ENCODE results near the gene DCT.

The DCT gene

DNA sequence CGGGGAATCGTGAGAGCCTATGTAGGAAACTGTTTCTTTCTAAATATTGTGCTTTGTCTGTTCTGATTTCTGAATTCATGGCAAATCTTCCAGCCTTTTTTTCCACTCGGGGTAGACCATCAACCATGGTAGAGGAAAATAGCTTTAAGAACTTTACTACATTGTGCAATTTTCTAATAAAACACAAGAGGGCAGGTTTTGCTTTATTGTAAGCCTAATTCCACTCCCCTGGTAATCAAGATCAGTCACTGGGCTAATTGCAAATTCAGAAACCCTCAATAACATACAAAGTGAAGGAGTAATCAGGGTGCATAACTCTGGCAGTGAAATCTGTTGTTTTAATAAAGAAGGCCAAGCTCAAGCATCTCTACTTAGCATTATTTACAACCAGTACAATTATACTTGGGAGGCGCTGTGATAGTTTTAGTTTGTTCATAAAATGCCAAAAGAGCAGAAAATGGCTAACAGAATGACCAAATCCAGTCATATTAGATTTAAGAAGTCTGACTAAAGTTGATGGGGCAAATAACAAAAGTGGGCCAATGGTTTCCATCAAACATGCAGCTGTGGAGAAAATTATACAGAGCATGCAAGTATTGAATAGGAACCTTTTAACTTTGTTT, 43.8 kb downstream of the DCT start:
- H3K4me3 ChIP-seq (ENCODE audit: low read depth, low read length), result no peak overlapping the region
- in situ Hi-C loops (cut with HindIII; ENCODE audit: low sequenced_read_pairs), result no loop called here
- TF ChIP-seq, protein P1, sequence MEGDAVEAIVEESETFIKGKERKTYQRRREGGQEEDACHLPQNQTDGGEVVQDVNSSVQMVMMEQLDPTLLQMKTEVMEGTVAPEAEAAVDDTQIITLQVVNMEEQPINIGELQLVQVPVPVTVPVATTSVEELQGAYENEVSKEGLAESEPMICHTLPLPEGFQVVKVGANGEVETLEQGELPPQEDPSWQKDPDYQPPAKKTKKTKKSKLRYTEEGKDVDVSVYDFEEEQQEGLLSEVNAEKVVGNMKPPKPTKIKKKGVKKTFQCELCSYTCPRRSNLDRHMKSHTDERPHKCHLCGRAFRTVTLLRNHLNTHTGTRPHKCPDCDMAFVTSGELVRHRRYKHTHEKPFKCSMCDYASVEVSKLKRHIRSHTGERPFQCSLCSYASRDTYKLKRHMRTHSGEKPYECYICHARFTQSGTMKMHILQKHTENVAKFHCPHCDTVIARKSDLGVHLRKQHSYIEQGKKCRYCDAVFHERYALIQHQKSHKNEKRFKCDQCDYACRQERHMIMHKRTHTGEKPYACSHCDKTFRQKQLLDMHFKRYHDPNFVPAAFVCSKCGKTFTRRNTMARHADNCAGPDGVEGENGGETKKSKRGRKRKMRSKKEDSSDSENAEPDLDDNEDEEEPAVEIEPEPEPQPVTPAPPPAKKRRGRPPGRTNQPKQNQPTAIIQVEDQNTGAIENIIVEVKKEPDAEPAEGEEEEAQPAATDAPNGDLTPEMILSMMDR (IDR thresholded peaks at IDR 0.05; ENCODE audit: low read depth, low read length), result peak; percentile 50
- peak; percentile 67 for DNase-seq (ENCODE audit: low read depth, low spot score)

DNA sequence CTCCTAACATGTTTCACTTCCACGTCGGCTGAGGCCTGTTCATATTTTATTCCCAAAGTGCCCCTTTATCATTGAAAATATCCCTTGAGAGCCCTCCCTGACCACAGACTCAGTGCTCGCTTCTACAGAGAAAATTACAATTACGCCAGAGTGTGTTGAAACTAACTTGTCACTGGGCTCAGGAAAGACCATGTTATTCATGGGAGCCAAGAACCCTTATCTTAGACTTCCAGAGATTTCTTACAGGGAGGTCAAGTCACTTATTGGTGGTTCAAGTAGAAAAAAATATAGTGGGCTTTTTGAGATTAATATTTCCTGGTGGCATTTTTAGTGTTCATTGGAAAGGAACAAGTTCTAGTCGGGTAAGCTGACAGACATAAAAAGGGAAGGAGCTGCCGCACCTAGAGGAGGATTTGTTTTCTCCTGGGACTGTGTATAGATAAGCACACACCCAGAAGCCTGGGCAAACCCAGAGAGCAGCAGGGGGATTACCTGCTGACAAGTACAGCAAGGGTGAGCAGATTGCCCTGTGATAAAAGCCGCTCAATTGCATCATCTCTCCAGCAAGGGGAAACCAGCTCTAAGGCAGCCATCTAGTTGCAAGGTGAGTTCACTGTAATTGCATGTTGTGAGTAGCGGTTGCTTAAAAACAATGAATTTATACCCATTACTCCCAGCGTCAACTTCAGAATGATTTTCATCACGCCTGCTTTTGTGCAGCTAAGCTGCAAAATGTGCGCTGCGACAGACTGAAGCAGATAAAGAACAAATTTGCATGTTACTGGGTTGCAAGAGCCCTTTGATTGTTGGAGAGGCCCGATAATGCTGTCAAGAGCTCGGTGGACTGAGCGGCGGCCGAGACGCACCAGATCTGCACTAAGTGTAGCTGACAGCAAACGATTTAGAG, 46.2 kb downstream of the DCT start:
- no peak overlapping the region for H3K4me3 ChIP-seq (ENCODE audit: low read depth, low read length)
- in situ Hi-C loops (cut with HindIII; ENCODE audit: low sequenced_read_pairs), result no loop called here
- no peak for DNase-seq (ENCODE audit: low read depth, low spot score)
- TF ChIP-seq, protein P1 (IDR thresholded peaks at IDR 0.05; ENCODE audit: low read depth, low read length), result no peak

DNA sequence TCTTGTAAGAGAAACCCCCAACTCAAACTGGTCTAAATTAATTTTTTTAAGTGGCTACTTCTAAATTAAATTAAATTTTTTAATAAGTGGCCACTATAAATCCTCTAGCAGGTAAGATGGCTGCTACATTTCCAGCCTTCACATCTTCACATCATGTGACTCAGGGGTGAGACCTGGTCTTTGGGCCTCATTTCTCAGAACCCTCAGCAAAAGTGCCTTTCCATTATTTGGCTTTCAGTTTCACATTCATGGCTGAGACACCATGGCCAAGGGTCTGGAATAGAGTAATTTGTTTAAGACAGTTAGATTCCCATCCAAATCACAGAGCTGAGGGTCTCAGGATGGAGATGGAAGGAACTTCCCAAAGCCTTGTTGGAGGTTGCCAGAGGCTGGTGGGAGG, 47.5 kb downstream of the DCT start:
- in situ Hi-C loops (cut with HindIII; ENCODE audit: low sequenced_read_pairs), result no loop called here
- DNase-seq (ENCODE audit: low read depth, low spot score), result no peak

DNA sequence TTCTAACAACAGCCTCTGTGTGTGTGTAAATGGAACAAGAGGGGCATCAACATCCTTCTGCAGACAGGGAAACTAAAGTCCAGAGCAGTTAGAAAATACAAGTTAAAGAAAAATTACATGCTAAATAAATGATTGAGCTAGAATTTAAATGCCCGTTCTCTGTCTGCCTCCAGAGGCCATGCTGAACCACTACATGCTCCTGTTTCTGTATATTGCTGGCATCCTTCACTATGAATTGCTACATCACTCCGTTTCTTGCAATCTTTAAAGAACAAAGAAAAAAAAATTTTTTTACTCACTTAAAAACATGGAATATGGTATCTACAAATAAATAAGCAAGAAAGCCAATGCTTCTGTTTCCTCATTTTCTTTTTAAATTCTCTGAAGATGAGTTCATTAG, 47.9 kb downstream of the DCT start:
- in situ Hi-C loops (cut with HindIII; ENCODE audit: low sequenced_read_pairs), result no loop called here
- DNase-seq (ENCODE audit: low read depth, low spot score), result no peak
- TF ChIP-seq, protein P1 (IDR thresholded peaks at IDR 0.05; ENCODE audit: low read depth, low read length), result peak; percentile 5

More for the DNA sequence above, 47.5 kb downstream of the DCT start:
- TF ChIP-seq, protein P1 (IDR thresholded peaks at IDR 0.05; ENCODE audit: low read depth, low read length), result no peak
- no peak overlapping the region for H3K4me3 ChIP-seq (ENCODE audit: low read depth, low read length)

DNA sequence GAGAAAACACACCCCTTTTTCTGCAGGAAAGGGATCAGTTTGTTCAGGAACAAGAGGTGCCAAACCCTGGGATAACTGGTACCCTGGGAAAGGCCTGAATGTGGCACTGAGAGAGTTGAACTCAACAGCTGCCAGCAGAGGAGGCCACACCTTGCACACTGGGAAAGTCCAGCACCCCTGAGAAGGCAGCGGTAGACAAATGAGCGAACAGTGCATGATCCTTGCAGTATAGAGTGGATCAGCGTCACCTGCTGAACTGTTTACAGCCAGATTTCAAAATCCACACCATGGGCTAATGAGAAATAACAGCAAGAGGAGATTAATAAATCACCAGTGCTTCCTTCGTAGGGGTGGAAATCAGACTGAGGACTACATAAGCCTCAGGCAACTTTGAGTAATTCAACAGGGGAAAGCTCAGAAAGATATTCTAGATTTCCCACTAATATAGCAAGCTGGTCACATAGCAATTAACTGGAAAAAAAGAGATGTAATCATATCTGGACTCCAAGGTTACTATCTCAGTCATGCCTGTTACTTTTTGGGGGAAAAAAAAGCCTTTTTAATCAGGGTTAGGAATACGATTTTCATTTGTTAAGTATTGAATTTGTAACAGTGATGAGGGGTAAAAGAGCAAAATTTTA, 52.0 kb downstream of the DCT start:
- H3K4me3 ChIP-seq (ENCODE audit: low read depth, low read length), result no peak overlapping the region
- in situ Hi-C loops (cut with HindIII; ENCODE audit: low sequenced_read_pairs), result no loop called here
- TF ChIP-seq, protein P1 (IDR thresholded peaks at IDR 0.05; ENCODE audit: low read depth, low read length), result no peak
- DNase-seq (ENCODE audit: low read depth, low spot score), result no peak

More for the DNA sequence above, 47.9 kb downstream of the DCT start:
- no peak overlapping the region for H3K4me3 ChIP-seq (ENCODE audit: low read depth, low read length)

DNA sequence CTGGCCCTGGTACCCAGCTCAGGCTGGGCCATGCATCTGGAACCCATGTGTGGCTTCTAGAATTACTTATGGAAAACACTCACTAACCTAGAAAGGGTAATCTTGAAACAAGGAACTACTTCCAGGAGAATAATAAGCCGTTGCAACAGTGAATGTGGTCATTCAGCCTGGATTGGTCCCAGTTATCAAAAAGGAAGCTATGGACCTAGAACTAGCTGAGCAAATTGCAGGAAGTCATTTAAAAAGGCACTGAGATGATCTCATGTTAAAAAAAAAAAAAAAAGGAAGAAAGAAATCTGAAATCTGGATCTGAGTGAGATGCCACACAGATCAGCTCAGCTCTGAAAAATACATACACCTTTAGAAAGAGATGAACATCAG, 59.6 kb downstream of the DCT start:
- no peak overlapping the region for H3K4me3 ChIP-seq (ENCODE audit: low read depth, low read length)
- TF ChIP-seq, protein P1 (IDR thresholded peaks at IDR 0.05; ENCODE audit: low read depth, low read length), result no peak
- no peak for DNase-seq (ENCODE audit: low read depth, low spot score)
- in situ Hi-C loops (cut with HindIII; ENCODE audit: low sequenced_read_pairs), result no loop called here

All from astrocyte of the spinal cord (primary cell).